A549 (cell line): Measurements from ENCODE around the gene RERE. TPM values are rescaled to one million over a fixed set of nuclear protein-coding genes. Genes with fewer than 3 reads are reported as not detected.

ENCODE experiments used
- ATAC-seq, 2 experiments: fragments of 200-7000 bp in 1 of 2; fragments of >200 bp in 1 of 2; cut with Nextera tagmentation in 1 of 2; cut with Tn5 transposase in 1 of 2; 3 replicates each; pipeline versions ENCODE4 v1.8.0 to v1.9.1; 2018 to 2020; ENCODE audit warnings: mild to moderate bottlenecking in 1 of 2, moderate library complexity in 1 of 2
- CTCF ChIA-PET: fragments of 300-600 bp; sonication (Branson Sonifier 250); formaldehyde crosslinking; extraction: SDS; loops from one replicate; lab custom pipeline; 2021; ENCODE audit warnings: antibody characterized with exemption, inconsistent platforms; lab: Yijun Ruan, JAX
- POLR2A ChIA-PET: fragments of 350-600 bp; formaldehyde crosslinking; extraction: SDS; loops from one replicate; lab custom pipeline; 2021; ENCODE audit warnings: antibody characterized with exemption, inconsistent platforms; lab: Yijun Ruan, JAX
- DNase-seq, 2 experiments: peaks; one replicate each; pipeline versions ENCODE4 v3.0.0 to v3.0.0-alpha.2; 2011 to 2016; ENCODE audit warnings: low read depth in 1 of 2, low spot score in 1 of 2
- FAIRE-seq: peaks from 2 replicates; lab custom pipeline; 2011; peaks lifted over from hg19 to GRCh38; lab: Jason Lieb, UNC
- H3K27ac ChIP-seq, 2 experiments: fragments of >200 bp; sonication (Bioruptor Twin); formaldehyde crosslinking; 3 replicates each; pipeline ENCODE4 v1.5.1; 2016 to 2017
- H3K4me1 ChIP-seq: fragments of >200 bp; sonication (Bioruptor Twin); formaldehyde crosslinking; 3 replicates; pipeline ENCODE4 v1.6.1; 2016
- H3K4me2 ChIP-seq: fragments of >200 bp; sonication (Bioruptor Twin); formaldehyde crosslinking; 3 replicates; pipeline ENCODE4 v1.6.1; 2016
- H3K4me3 ChIP-seq: fragments of >200 bp; sonication (Bioruptor Twin); formaldehyde crosslinking; 3 replicates; pipeline ENCODE4 v1.5.1; 2016
- H3K9me3 ChIP-seq: fragments of >200 bp; sonication (Bioruptor Twin); formaldehyde crosslinking; 3 replicates; pipeline ENCODE4 v1.6.1; 2016
- BHLHE40 ChIP-seq: IDR thresholded peaks from 2 replicates; pipeline ENCODE4 v1.6.1; 2012; ENCODE audit warnings: low read depth, low read length, inconsistent platforms
- CBX2 ChIP-seq: fragments of 200-600 bp; sonication (generic); IDR thresholded peaks from 2 replicates; pipeline ENCODE4 v1.6.1; 2016; ENCODE audit warnings: low read depth, mild to moderate bottlenecking, borderline replicate concordance
- CEBPB ChIP-seq, 2 experiments: fragments of >200 bp in 1 of 2; sonication (Bioruptor Twin) in 1 of 2; formaldehyde crosslinking in 1 of 2; IDR thresholded peaks; 2 replicates each; pipeline ENCODE4 v1.6.1; 2012 to 2016
- EHF ChIP-seq: fragments of 250-450 bp; sonication (Bioruptor Pico); IDR thresholded peaks from 2 replicates; pipeline ENCODE4 v1.5.0; 2020; ENCODE audit warnings: mild to moderate bottlenecking
- EP300 ChIP-seq, 2 experiments: fragments of >200 bp; sonication (Bioruptor Twin); formaldehyde crosslinking; IDR thresholded peaks; 2 replicates in 1 of 2; 3 replicates in 1 of 2; pipeline ENCODE4 v1.6.1; 2016 to 2017
- FOSL2 ChIP-seq, 2 experiments: fragments of 450-650 bp in 1 of 2; fragments of >200 bp in 1 of 2; sonication (Bioruptor Twin) in 1 of 2; formaldehyde crosslinking; IDR thresholded peaks; 2 replicates each; pipeline versions ENCODE4 v1.5.0 to v1.6.1; 2016 to 2020; ENCODE audit warnings: mild to moderate bottlenecking in 1 of 2, moderate library complexity in 1 of 2
- GATA3 ChIP-seq: IDR thresholded peaks from 2 replicates; pipeline ENCODE4 v1.6.1; 2012; ENCODE audit warnings: borderline replicate concordance
- HES2 ChIP-seq: fragments of >200 bp; sonication (Bioruptor Twin); formaldehyde crosslinking; IDR thresholded peaks from 2 replicates; pipeline ENCODE4 v1.6.1; 2016
- HEYL ChIP-seq: fragments of 250-450 bp; sonication (Bioruptor Pico); IDR thresholded peaks from 2 replicates; pipeline ENCODE4 v1.8.0; 2021; ENCODE audit warnings: mild to moderate bottlenecking, moderate library complexity
- HOXA7 ChIP-seq: fragments of 250-450 bp; sonication (Bioruptor Pico); IDR thresholded peaks from 2 replicates; pipeline ENCODE4 v1.5.0; 2020; ENCODE audit warnings: mild to moderate bottlenecking, moderate library complexity
- HOXB13 ChIP-seq: fragments of 250-450 bp; sonication (Bioruptor Pico); IDR thresholded peaks from 2 replicates; pipeline ENCODE4 v1.5.0; 2020; ENCODE audit warnings: low read depth, mild to moderate bottlenecking, moderate library complexity
- JUN ChIP-seq, 2 experiments: fragments of >200 bp; sonication (Bioruptor Twin); formaldehyde crosslinking; IDR thresholded peaks; 2 replicates in 1 of 2; 3 replicates in 1 of 2; pipeline ENCODE4 v1.6.1; 2016 to 2017
- KDM1A ChIP-seq: fragments of 200-600 bp; sonication (generic); IDR thresholded peaks from 2 replicates; pipeline ENCODE4 v1.6.1; 2016; ENCODE audit warnings: low read depth, mild to moderate bottlenecking
- MAZ ChIP-seq: fragments of 150-350 bp; IDR thresholded peaks from 2 replicates; pipeline ENCODE4 v1.6.1; 2014; ENCODE audit warnings: antibody characterized with exemption, low read depth, low read length, borderline replicate concordance
- MYC ChIP-seq: IDR thresholded peaks from 2 replicates; pipeline ENCODE4 v1.6.1; 2012; ENCODE audit warnings: mild to moderate bottlenecking, inconsistent platforms, low read length, improper control_type of control experiment, borderline replicate concordance
- PBX3 ChIP-seq: IDR thresholded peaks from 2 replicates; pipeline ENCODE4 v1.6.1; 2012
- POLR2A ChIP-seq: IDR thresholded peaks from 2 replicates; pipeline ENCODE4 v1.6.1; 2012; ENCODE audit warnings: mild to moderate bottlenecking, low read length
- RFX5 ChIP-seq: fragments of 450-650 bp; IDR thresholded peaks from 2 replicates; pipeline ENCODE4 v1.7.1; 2014; ENCODE audit warnings: antibody characterized with exemption, mild to moderate bottlenecking, moderate library complexity
- TFCP2L1 ChIP-seq: fragments of 250-450 bp; sonication (Bioruptor Pico); IDR thresholded peaks from 2 replicates; pipeline ENCODE4 v1.5.0; 2021; ENCODE audit warnings: mild to moderate bottlenecking
- ZC3H11A ChIP-seq: fragments of 450-650 bp; IDR thresholded peaks from 2 replicates; pipeline ENCODE4 v1.6.1; 2014; ENCODE audit warnings: antibody characterized with exemption, mild to moderate bottlenecking
- ZFP36 ChIP-seq: fragments of 450-650 bp; IDR thresholded peaks from 2 replicates; pipeline ENCODE4 v1.6.1; 2014; ENCODE audit warnings: borderline replicate concordance; ENCODE audit not compliant: partially characterized antibody
- ZNF302 ChIP-seq: fragments of 250-450 bp; sonication (Bioruptor Pico); IDR thresholded peaks from 2 replicates; pipeline ENCODE4 v1.9.0; 2021; ENCODE audit warnings: inconsistent platforms, mild to moderate bottlenecking, moderate library complexity
- WGBS: methylation state at CpG from one replicate; pipeline ENCODE4 v1.1.6; 2017; ENCODE audit errors: missing lambda C conversion rate; 5-methylcytosine and 5-hydroxymethylcytosine counted together
- polyA plus RNA-seq, 4 experiments: library from polyadenylated mRNA; depleted of rRNA in 3 of 4; stranded (reverse); fragments of >200 nt; fragmentation: RNase III in 1 of 4; extraction: RNeasy Plus Mini Kit Qiagen cat#74134 plus additional on column Dnase treatment in 1 of 4; gene quantifications; 2 replicates in 3 of 4; 3 replicates in 1 of 4; pipeline ENCODE4 v1.2.3, GENCODE V29; 2011 to 2017
- TF ChIP-seq, protein P1 (sequence below): fragments of 250-450 bp; sonication (Bioruptor Pico); IDR thresholded peaks from 2 replicates; pipeline ENCODE4 v1.5.0; 2021; ENCODE audit warnings: mild to moderate bottlenecking, moderate library complexity, borderline replicate concordance
- TF ChIP-seq, protein P2 (sequence below): fragments of >200 bp; sonication (Bioruptor Twin); formaldehyde crosslinking; IDR thresholded peaks from 3 replicates; pipeline ENCODE4 v1.6.1; 2016

Gene RERE
- polyA plus RNA-seq, 2 of the 4 experiments (the other 2 are of a cell fraction): 12.6 to 28.6 TPM

- no peak for TF ChIP-seq HOXA7 (CRISPR knock-in tag)
- no peak for TF ChIP-seq FOSL2 (IDR thresholded peaks at IDR 0.05)
- no peak for TF ChIP-seq FOSL2 (CRISPR knock-in tag; IDR thresholded peaks at IDR 0.05)
- no peak for TF ChIP-seq EP300 (IDR thresholded peaks at IDR 0.05)
- no peak for TF ChIP-seq TFCP2L1 (CRISPR knock-in tag)
- no peak for TF ChIP-seq HEYL (CRISPR knock-in tag)
- no peak for TF ChIP-seq CEBPB (IDR thresholded peaks at IDR 0.05)
- no peak for TF ChIP-seq MYC
- TF ChIP-seq, all 56 proteins: peak for 0
- ChIA-PET POLR2A (no interaction called here), CTCF (interaction anchor here (1.1 to 2.0 kb wide), 2 partner anchors 10 to 363 kb away, joined by 4 to 6 read pairs; no protein-coding TSS in a partner anchor)
- Histone ChIP-seq H3K4me1 (peaks cover 12% of the 10 kb centered on the region), H3K9me3 (no peaks in the 10 kb centered on the region), H3K4me3 (no peak overlapping the region), H3K4me2 (no peak overlapping the region), H3K27ac (no peak overlapping the region)
- ATAC-seq (no peak), FAIRE-seq (no peak), DNase-seq (no peak)
- 88% methylated on average over 19 of the region's 26 CpGs for WGBS
These were observed 478.8 kb downstream of the RERE start for GRCh38 chr1:8338526-8339202.

DNA sequence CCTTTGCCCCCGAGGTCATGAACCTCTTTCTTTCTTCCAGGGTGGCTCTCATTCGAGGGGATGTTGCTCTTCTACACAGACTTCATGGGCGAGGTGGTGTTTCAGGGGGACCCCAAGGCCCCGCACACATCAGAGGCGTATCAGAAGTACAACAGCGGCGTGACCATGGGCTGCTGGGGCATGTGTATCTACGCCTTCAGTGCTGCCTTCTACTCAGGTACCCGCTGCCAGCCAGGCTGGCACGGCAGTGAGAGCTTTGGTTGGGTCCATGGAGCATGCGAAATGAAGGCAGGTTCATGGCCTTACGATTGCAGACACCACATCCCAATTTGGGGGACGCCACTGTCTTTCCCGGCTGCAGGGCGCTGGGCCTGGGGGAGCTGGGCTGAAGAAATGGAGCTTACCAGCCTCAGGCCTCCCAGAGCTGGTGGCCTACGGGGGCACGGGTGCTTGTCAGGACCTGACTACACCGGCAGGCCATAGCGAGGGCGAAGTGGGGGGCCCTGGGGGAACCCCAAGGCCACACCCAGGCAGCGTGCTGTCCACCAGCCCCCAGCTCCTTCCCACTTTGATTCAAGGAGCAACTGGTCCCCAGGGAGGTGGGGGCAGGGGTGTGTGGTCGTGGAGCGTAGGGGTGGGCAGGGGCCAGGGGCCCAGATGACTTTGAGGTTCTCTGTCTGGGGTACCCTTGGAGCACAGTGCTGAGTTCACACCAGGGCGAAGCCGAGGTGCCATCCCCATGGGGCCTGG lies 479.5 kb downstream of the RERE start:
- H3K4me3 ChIP-seq: no peak overlapping the region
- H3K9me3 ChIP-seq: no peaks in the 10 kb centered on the region
- no peak for TF ChIP-seq RFX5
- no peak for TF ChIP-seq CBX2
- no peak for TF ChIP-seq EHF
- no peak for TF ChIP-seq POLR2A
- H3K4me2 ChIP-seq: no peak overlapping the region
- DNase-seq (no peak), ATAC-seq (no peak), FAIRE-seq (no peak)
- peaks cover 8% of the 10 kb centered on the region for H3K4me1 ChIP-seq
- ChIA-PET POLR2A (no interaction called here), CTCF (interaction anchor here (2.0 kb wide), 1 partner anchor 362 kb away, joined by 6 read pairs; no protein-coding TSS in a partner anchor)
- no peak overlapping the region for H3K27ac ChIP-seq
- 94% methylated on average over 6 of the region's 25 CpGs for WGBS

GRCh38 chr1:8335246-8335645 lies 482.2 kb downstream of the RERE start:
- FAIRE-seq (no peak), DNase-seq (no peak), ATAC-seq (no peak)
- H3K4me1 ChIP-seq: no peaks in the 10 kb centered on the region
- POLR2A ChIA-PET: no interaction called here
- no peak overlapping the region for H3K4me2 ChIP-seq
- no peak overlapping the region for H3K4me3 ChIP-seq
- 97% methylated on average over 21 of the region's 27 CpGs for WGBS
- TF ChIP-seq HOXB13 (CRISPR knock-in tag) (no peak), ZFP36 (no peak), JUN (IDR thresholded peaks at IDR 0.05) (no peak), POLR2A (no peak), ZNF302 (CRISPR knock-in tag) (no peak)
- CTCF ChIA-PET: interaction anchor here (2.6 kb wide), 1 partner anchor 321 kb away, joined by 8 read pairs; no protein-coding TSS in a partner anchor
- no peaks in the 10 kb centered on the region for H3K9me3 ChIP-seq
- H3K27ac ChIP-seq: no peak overlapping the region

DNA sequence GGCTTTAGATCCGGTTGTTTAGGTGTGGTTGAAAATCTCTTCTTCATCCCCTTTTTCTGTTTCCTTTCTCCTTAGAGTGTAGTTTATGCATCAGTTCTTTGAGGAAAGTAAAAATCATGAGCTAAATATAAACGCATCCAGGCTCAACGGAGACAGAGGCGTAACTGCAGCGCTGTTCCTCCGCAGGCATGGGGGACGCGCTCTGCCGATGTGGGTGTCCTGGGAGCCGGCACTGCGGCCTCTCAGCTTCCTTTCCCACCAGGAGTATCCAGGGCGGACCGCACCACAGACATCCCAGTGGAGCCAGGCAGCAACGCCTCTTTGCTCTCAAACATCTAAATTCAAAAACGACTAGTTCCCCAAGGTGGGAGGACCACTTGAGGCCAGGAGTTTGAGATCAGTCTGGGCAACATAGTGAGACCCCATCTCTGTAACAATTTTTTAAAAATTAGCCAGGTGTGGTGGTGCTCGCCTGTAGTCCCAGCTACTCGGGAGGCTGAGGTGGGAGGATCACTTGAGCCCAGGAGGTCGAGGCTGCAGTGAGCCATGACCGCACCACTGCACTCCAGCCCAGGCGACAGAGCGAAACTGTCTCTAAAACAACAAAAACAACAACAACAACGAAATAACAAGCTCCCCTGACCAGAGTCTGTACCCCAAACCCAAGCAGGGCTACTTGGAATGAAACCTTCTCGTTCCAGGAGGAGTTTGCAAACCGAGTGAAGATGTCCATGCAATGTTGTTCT lies 483.2 kb downstream of the RERE start:
- no peaks in the 10 kb centered on the region for H3K4me1 ChIP-seq
- WGBS: 91% methylated on average over 24 of the region's 24 CpGs
- no peak overlapping the region for H3K4me2 ChIP-seq
- ChIA-PET CTCF (interaction anchor here (0.6 to 2.6 kb wide), 5 partner anchors 15 to 352 kb away, joined by 3 to 9 read pairs (median 4); no protein-coding TSS in a partner anchor), POLR2A (no interaction called here)
- no peak for ATAC-seq
- FAIRE-seq: no peak
- H3K4me3 ChIP-seq: no peak overlapping the region
- H3K27ac ChIP-seq: no peak overlapping the region
- DNase-seq: no peak
- no peaks in the 10 kb centered on the region for H3K9me3 ChIP-seq
- TF ChIP-seq CEBPB (IDR thresholded peaks at IDR 0.05) (no peak), PBX3 (no peak), FOSL2 (IDR thresholded peaks at IDR 0.05) (no peak), FOSL2 (CRISPR knock-in tag; IDR thresholded peaks at IDR 0.05) (no peak), ZC3H11A (no peak), MAZ (no peak), KDM1A (no peak), BHLHE40 (no peak), RFX5 (no peak), HES2 (no peak), GATA3 (no peak), ZNF302 (CRISPR knock-in tag) (no peak)
- TF ChIP-seq, protein P1, sequence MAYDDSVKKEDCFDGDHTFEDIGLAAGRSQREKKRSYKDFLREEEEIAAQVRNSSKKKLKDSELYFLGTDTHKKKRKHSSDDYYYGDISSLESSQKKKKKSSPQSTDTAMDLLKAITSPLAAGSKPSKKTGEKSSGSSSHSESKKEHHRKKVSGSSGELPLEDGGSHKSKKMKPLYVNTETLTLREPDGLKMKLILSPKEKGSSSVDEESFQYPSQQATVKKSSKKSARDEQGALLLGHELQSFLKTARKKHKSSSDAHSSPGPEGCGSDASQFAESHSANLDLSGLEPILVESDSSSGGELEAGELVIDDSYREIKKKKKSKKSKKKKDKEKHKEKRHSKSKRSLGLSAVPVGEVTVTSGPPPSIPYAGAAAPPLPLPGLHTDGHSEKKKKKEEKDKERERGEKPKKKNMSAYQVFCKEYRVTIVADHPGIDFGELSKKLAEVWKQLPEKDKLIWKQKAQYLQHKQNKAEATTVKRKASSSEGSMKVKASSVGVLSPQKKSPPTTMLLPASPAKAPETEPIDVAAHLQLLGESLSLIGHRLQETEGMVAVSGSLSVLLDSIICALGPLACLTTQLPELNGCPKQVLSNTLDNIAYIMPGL: no peak
- TF ChIP-seq, protein P2, sequence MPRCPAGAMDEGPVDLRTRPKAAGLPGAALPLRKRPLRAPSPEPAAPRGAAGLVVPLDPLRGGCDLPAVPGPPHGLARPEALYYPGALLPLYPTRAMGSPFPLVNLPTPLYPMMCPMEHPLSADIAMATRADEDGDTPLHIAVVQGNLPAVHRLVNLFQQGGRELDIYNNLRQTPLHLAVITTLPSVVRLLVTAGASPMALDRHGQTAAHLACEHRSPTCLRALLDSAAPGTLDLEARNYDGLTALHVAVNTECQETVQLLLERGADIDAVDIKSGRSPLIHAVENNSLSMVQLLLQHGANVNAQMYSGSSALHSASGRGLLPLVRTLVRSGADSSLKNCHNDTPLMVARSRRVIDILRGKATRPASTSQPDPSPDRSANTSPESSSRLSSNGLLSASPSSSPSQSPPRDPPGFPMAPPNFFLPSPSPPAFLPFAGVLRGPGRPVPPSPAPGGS: no peak
